ENCODE measurements around the gene GPR152.

DNA sequence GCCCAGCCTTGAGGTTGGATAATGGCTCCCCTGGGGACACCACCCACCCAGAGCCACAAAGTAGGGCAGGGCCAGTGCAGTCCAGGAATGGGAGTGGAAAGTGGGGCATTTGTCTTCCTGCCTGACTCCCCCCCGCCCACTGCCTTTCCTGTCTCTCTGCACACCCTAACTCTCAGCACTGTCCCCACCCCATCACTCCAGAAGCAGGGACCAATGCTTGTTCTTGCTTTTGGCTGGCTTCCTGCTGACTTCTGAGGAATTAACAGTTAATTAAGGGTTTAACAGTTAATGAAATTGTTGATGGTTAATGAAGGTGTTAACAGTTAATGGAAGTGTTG lies 47.9 kb upstream of the GPR152 start:
- TF ChIP-seq ASH2L (IDR thresholded peaks at IDR 0.05; ENCODE audit: low read length) (no peak), RAD21 (IDR thresholded peaks at IDR 0.05 in 1 of 2, conservative IDR thresholded peaks at IDR 0.05 in 1 of 2; ENCODE audit: low read depth in 2 of 2, low read length in 2 of 2) (no peak), EP300 (IDR thresholded peaks at IDR 0.05; ENCODE audit: borderline replicate concordance in 1 of 2, low read depth in 2 of 2, low read length in 2 of 2) (no peak), KDM1A (IDR thresholded peaks at IDR 0.05; ENCODE audit: borderline replicate concordance, low read length) (no peak)

All from H1 (cell line).